H1 (cell line): ENCODE data around the gene PPWD1. TPM values are rescaled to one million over a fixed set of nuclear protein-coding genes. Genes with fewer than 3 reads are reported as not detected.

Source experiments
- CREB1 ChIP-seq: IDR thresholded peaks from 2 replicates; pipeline ENCODE4 v1.6.1; 2012; ENCODE audit warnings: inconsistent platforms
- HDAC2 ChIP-seq, 2 experiments: fragments of 300-600 bp in 1 of 2; sonication (generic) in 1 of 2; IDR thresholded peaks; 2 replicates each; pipeline ENCODE4 v1.6.1; 2011 to 2012; ENCODE audit warnings: low read depth in 2 of 2, low read length in 2 of 2, mild to moderate bottlenecking in 2 of 2, moderate library complexity in 2 of 2, borderline replicate concordance in 1 of 2, inconsistent platforms in 1 of 2
- KDM5A ChIP-seq: fragments of 200-600 bp; IDR thresholded peaks from 2 replicates; pipeline ENCODE4 v1.7.1; 2012; ENCODE audit warnings: mild to moderate bottlenecking, low read length, inconsistent platforms, mixed read lengths
- RBBP5 ChIP-seq: IDR thresholded peaks from 2 replicates; pipeline ENCODE4 v1.7.1; 2012; ENCODE audit warnings: low read depth, mild to moderate bottlenecking, inconsistent platforms, low read length, moderate library complexity, borderline replicate concordance
- polyA plus RNA-seq, 7 experiments: library from polyadenylated mRNA; depleted of rRNA in 3 of 7; stranded (reverse) in 5 of 7; unstranded in 2 of 7; fragments of >200 nt in 5 of 7; fragments of 200-250 nt in 2 of 7; gene quantifications; 1 replicate in 5 of 7; 2 replicates in 1 of 7; 4 replicates in 1 of 7; pipeline versions ENCODE4 v1.2.1 to v1.2.3, GENCODE V29; 2011 to 2013; ENCODE audit warnings: missing spikeins in 2 of 7, mixed read lengths in 2 of 7
- total RNA-seq: library from RNA; stranded (reverse); fragmentation: NEBNext Ultra II Directional; extraction: Animal tissue kit (Norgen Biotek cat#: 25700); gene quantifications from 2 replicates; pipeline ENCODE4 v1.2.1, GENCODE V29; 2021
- TF ChIP-seq, protein P1 (sequence below): IDR thresholded peaks from 2 replicates; pipeline ENCODE4 v1.6.1; 2012; ENCODE audit warnings: inconsistent platforms

PPWD1 gene
- total and polyA plus RNA-seq, 2 of the 8 experiments (the other 6 are each of a cell fraction or from before 2014, with no cell fraction given), result 5.0 to 35.7 TPM

DNA sequence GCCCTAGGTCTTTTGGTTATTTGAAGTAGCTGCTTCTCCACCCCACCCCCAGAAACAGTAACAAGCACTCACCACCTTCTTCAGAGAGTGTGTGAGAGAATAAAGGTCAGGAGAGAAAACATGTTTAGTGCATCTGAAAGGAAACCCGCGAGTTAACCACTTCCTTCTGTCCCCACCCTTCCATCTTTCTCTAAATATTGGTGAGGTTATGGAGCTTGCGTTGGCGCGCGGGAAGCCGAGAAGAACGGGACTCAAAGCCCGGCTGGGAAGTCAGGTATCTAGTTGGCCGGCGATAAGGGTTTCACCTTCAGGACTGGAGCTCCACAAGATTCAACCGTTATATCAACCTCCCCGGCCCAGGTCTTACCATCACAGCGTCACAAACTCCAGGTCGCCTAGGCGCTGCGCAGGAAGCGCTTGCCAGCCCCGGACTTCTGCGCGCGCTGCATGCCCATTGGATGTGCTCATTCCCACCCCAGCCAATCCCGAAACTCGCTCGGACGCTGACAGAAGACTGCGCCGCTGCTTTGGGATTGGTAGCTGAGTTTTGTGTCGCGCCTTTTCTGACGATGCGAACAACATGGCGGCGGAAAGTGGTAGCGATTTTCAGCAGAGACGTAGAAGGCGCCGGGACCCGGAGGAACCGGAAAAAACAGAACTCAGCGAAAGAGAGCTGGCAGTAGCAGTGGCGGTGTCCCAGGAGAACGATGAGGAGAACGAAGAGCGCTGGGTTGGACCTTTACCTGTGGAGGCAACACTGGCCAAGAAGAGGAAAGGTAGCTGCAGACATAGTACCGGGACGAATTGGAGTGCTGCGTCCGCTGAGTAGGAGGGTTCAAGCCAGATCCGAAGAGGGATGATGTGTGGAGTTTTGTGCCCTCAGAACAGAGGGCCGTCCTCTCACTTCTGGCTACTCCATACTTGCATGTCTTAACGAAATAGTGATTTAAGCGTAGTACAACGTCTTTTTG lies at the start of gene PPWD1, which contains the start of gene CENPK (continued):
- TF ChIP-seq, protein P1, sequence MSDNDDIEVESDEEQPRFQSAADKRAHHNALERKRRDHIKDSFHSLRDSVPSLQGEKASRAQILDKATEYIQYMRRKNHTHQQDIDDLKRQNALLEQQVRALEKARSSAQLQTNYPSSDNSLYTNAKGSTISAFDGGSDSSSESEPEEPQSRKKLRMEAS, result peak; percentile 80
- TF ChIP-seq HDAC2 (IDR thresholded peaks at IDR 0.05; ENCODE audit: borderline replicate concordance in 1 of 2, low read depth in 2 of 2, low read length in 2 of 2), result peak in 1 of 2 experiments; percentile 96; a peak in 1 of 4 replicates
- peak; percentile 100 for TF ChIP-seq KDM5A
- TF ChIP-seq CREB1, result peak; percentile 99
- TF ChIP-seq RBBP5, result 0 out of 2 replicates have a peak, but pooled peaks have one; percentile 65
